MCF 10A (cell line): ENCODE data around the gene CRYM. TPM values are rescaled to one million over a fixed set of nuclear protein-coding genes. Genes with fewer than 3 reads are reported as not detected.

ENCODE experiments used
- BruUV-seq: library from RNA; stranded (reverse); fragments of 400-500 nt; replicated peaks from 2 replicates; lab custom pipeline; 2021; lab: Mats Ljungman, UMichigan
- CTCF ChIA-PET: fragments of 300-600 bp; sonication (Branson Sonifier 250); formaldehyde crosslinking; extraction: SDS; loops from one replicate; lab custom pipeline; 2021; ENCODE audit warnings: antibody characterized with exemption, inconsistent platforms; lab: Yijun Ruan, JAX
- POLR2A ChIA-PET: fragments of 300-600, 350-650 bp; sonication (Branson Sonifier 250); formaldehyde crosslinking; extraction: SDS; loops from one replicate; lab custom pipeline; 2020; ENCODE audit warnings: antibody characterized with exemption, inconsistent platforms; lab: Yijun Ruan, JAX
- DNase-seq: peaks from one replicate; pipeline ENCODE4 v3.0.0-alpha.2; 2018; ENCODE audit not compliant: unreplicated experiment
- H3K27ac Mint-ChIP-seq: one replicate; pipeline ENCODE4 v1.8.0; 2022; ENCODE audit warnings: mild to moderate bottlenecking, low read depth, mixed read lengths; ENCODE audit not compliant: unreplicated experiment
- H3K27me3 Mint-ChIP-seq: one replicate; pipeline ENCODE4 v1.8.0; 2022; ENCODE audit warnings: mixed read lengths; ENCODE audit not compliant: insufficient read depth, unreplicated experiment
- H3K36me3 Mint-ChIP-seq: one replicate; pipeline ENCODE4 v1.8.0; 2022; ENCODE audit warnings: mild to moderate bottlenecking, moderate library complexity, mixed read lengths; ENCODE audit not compliant: insufficient read depth, unreplicated experiment
- H3K4me1 Mint-ChIP-seq: one replicate; pipeline ENCODE4 v1.8.0; 2022; ENCODE audit warnings: mixed read lengths; ENCODE audit not compliant: insufficient read depth, unreplicated experiment
- H3K4me3 Mint-ChIP-seq: one replicate; pipeline ENCODE4 v1.8.0; 2022; ENCODE audit warnings: mild to moderate bottlenecking, moderate library complexity, mixed read lengths; ENCODE audit not compliant: unreplicated experiment
- H3K9me3 Mint-ChIP-seq: one replicate; pipeline ENCODE4 v1.8.0; 2022; ENCODE audit warnings: mixed read lengths; ENCODE audit not compliant: unreplicated experiment
- intact Hi-C: fragments of 100-400 bp; cut with micrococcal nuclease; formaldehyde crosslinking; loops from 2 replicates; pipeline ENCODE4 v1.14.1; 2022
- total RNA-seq: library from RNA; stranded (reverse); gene quantifications from 2 replicates; pipeline ENCODE4 v1.2.3, GENCODE V29; 2022
- TF ChIP-seq, protein P1 (sequence below): fragments of 200-600 bp; IDR thresholded peaks from one replicate; pipeline ENCODE4 v1.8.0; 2022; ENCODE audit warnings: antibody characterized with exemption, mild to moderate bottlenecking; ENCODE audit not compliant: unreplicated experiment

CRYM gene
- total RNA-seq, 1 experiment from 2014 or later, result 1.6 TPM

GRCh38 chr16:21272253-21272652 lies 5.8 kb downstream of the CRYM start:
- POLR2A ChIA-PET, result no interaction called here
- H3K27ac Mint-ChIP-seq, result no peak overlapping the region
- BruUV-seq, result no TSS peak
- intact Hi-C loops, result no loop called here
- peaks cover 63% of the 10 kb centered on the region for H3K27me3 Mint-ChIP-seq
- H3K4me3 Mint-ChIP-seq, result no peak overlapping the region
- CTCF ChIA-PET, result interaction anchor here (0.6 kb wide), 1 partner anchor 434 kb away, joined by 6 read pairs; no protein-coding TSS in a partner anchor
- no peaks in the 10 kb centered on the region for H3K4me1 Mint-ChIP-seq
- H3K36me3 Mint-ChIP-seq, result no peaks in the 10 kb centered on the region
- no peak for DNase-seq
- TF ChIP-seq, protein P1, sequence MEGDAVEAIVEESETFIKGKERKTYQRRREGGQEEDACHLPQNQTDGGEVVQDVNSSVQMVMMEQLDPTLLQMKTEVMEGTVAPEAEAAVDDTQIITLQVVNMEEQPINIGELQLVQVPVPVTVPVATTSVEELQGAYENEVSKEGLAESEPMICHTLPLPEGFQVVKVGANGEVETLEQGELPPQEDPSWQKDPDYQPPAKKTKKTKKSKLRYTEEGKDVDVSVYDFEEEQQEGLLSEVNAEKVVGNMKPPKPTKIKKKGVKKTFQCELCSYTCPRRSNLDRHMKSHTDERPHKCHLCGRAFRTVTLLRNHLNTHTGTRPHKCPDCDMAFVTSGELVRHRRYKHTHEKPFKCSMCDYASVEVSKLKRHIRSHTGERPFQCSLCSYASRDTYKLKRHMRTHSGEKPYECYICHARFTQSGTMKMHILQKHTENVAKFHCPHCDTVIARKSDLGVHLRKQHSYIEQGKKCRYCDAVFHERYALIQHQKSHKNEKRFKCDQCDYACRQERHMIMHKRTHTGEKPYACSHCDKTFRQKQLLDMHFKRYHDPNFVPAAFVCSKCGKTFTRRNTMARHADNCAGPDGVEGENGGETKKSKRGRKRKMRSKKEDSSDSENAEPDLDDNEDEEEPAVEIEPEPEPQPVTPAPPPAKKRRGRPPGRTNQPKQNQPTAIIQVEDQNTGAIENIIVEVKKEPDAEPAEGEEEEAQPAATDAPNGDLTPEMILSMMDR, result no peak
- H3K9me3 Mint-ChIP-seq, result no peaks in the 10 kb centered on the region

DNA sequence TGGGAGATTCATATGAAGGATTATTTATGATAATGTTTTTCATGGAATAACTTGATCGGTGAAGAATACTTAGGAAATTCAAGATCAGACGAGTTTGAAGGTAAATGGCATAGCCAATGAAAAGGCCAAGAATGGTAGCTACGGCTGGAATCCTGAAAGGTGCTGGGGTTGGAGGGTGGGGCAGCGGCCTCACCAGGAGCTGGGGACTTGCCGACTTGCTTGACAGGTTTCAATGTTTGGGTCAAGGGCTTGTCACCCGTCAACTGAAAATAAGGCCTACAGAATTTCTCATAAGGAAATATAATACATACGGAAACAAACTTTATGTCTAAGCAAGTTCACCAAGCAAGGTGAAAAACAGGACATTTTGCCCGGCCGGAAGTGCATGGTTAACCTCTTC lies 9.9 kb downstream of the CRYM start:
- H3K4me3 Mint-ChIP-seq, result no peak overlapping the region
- BruUV-seq, result no TSS peak
- no peak overlapping the region for H3K27ac Mint-ChIP-seq
- TF ChIP-seq, protein P1, result no peak
- H3K4me1 Mint-ChIP-seq, result no peaks in the 10 kb centered on the region
- no peaks in the 10 kb centered on the region for H3K36me3 Mint-ChIP-seq
- ChIA-PET POLR2A (interaction anchor here (0.7 to 1.0 kb wide), 2 partner anchors 13 to 509 kb away, joined by 3 to 4 read pairs; no protein-coding TSS in a partner anchor), CTCF (no interaction called here)
- H3K9me3 Mint-ChIP-seq, result no peaks in the 10 kb centered on the region
- intact Hi-C loops, result no loop called here
- DNase-seq, result no peak
- peaks cover 25% of the 10 kb centered on the region for H3K27me3 Mint-ChIP-seq

DNA sequence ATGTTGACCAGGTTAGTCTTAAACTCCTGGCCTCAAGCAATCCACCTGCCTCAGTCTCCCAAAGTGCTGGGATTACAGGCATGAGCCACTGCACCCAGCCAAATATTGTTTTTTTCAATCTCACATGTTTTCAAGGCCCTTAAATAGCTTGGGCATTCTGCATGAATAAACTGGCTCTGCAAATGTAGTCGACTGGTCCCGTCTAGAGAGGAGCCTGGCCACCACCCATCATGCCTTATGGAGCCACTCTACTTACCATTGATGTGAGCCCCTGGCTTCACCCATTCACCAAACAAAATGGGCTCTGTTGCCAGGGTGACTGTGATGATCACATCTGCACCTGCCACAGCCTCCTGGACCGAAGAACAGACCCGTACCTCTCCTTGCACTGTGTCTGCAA lies 10.8 kb downstream of the CRYM start:
- H3K4me3 Mint-ChIP-seq, result no peak overlapping the region
- H3K27me3 Mint-ChIP-seq, result peaks cover 23% of the 10 kb centered on the region
- no peak overlapping the region for H3K27ac Mint-ChIP-seq
- BruUV-seq, result no TSS peak
- intact Hi-C loops, result no loop called here
- no peaks in the 10 kb centered on the region for H3K4me1 Mint-ChIP-seq
- ChIA-PET POLR2A (no interaction called here), CTCF (interaction anchor here (0.6 kb wide), 1 partner anchor 63 kb away, joined by 5 read pairs; no protein-coding TSS in a partner anchor)
- TF ChIP-seq, protein P1, result no peak
- DNase-seq, result no peak
- no peaks in the 10 kb centered on the region for H3K36me3 Mint-ChIP-seq
- H3K9me3 Mint-ChIP-seq, result no peaks in the 10 kb centered on the region

DNA sequence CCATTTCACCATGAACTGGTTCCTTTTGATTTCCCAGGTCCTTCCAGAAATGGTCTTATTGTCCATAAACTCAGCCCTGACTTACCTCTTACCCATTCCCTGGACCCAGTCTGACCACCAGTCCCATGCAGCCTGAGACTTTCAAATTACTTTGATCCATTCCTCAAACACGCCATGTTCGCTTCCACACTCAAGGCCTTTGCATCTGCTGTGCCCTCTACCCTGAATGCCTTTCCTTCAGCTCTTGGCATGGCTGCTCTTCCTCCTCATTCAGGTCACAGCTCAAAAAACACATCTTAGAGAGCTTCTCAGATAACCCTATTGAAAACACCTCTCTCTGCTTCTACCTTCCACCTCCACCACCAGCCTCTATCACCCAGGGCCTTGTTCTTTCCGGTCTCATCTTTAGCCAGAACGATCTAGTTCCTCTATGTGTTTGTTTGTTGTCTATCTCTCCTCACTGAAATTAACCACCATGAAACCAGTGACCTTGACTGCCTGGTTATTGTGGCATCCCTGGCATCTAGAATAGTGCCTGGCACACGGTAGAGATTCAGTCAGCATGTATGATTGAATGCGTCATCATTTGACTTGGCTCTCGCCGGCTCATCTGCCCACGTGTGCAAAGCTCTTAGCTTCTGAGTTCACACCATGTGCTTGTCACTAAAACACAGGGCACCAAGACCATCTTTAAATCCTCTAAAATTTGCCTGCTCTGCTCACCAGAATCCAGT lies 12.8 kb downstream of the CRYM start:
- no peaks in the 10 kb centered on the region for H3K36me3 Mint-ChIP-seq
- no TSS peak for BruUV-seq
- no peaks in the 10 kb centered on the region for H3K9me3 Mint-ChIP-seq
- H3K4me1 Mint-ChIP-seq, result peaks cover 6% of the 10 kb centered on the region
- CTCF ChIA-PET, result interaction anchor here (3.8 kb wide), 1 partner anchor 13 kb away, joined by 23 read pairs; the partner anchor contains the start of gene CRYM
- TF ChIP-seq, protein P1, result no peak
- H3K4me3 Mint-ChIP-seq, result no peak overlapping the region
- POLR2A ChIA-PET, result no interaction called here
- DNase-seq, result peak; percentile 9
- H3K27me3 Mint-ChIP-seq, result peaks cover 9% of the 10 kb centered on the region
- H3K27ac Mint-ChIP-seq, result no peak overlapping the region
- intact Hi-C loops, result no loop called here
